Measurements from ENCODE around the gene IVD.
A peak's percentile ranks its signal among the peaks of the same experiment; 100 is the strongest.

Gene IVD

DNA sequence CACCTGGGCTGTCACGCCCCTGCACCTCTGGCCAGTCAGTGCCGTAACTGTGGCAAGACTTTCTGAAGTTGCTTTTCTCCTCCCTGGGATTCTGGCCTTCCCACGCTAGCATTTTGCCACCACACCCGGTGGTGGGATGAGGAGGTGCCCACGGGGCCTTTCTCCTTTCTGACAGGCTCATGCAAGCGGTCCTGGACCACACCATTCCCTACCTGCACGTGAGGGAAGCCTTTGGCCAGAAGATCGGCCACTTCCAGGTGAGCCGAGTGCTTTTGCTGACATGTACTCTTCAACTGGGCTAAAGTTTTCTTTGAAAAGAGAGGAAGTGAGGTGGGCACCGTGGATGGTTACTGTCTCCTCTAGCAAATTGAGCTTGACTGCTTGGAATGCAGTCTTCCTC is 9.6 kb downstream of the IVD start:
- TF ChIP-seq CTCF (IDR thresholded peaks at IDR 0.05; ENCODE audit: borderline replicate concordance, insufficient read depth, low read depth, low read length): no peak
- no peak overlapping the region for H3K4me3 ChIP-seq (ENCODE audit: low read depth, low read length)

- TF ChIP-seq CTCF (IDR thresholded peaks at IDR 0.05; ENCODE audit: borderline replicate concordance, insufficient read depth, low read depth, low read length): no peak
- H3K4me3 ChIP-seq (ENCODE audit: low read depth, low read length): no peak overlapping the region
These were observed 10.5 kb downstream of the IVD start for GRCh38 chr15:40416056-40416455.

- no peak overlapping the region for H3K4me3 ChIP-seq (ENCODE audit: low read depth, low read length)
- TF ChIP-seq CTCF (IDR thresholded peaks at IDR 0.05; ENCODE audit: borderline replicate concordance, insufficient read depth, low read depth, low read length): no peak
These were observed 12.5 kb downstream of the IVD start for GRCh38 chr15:40418126-40418525.

DNA sequence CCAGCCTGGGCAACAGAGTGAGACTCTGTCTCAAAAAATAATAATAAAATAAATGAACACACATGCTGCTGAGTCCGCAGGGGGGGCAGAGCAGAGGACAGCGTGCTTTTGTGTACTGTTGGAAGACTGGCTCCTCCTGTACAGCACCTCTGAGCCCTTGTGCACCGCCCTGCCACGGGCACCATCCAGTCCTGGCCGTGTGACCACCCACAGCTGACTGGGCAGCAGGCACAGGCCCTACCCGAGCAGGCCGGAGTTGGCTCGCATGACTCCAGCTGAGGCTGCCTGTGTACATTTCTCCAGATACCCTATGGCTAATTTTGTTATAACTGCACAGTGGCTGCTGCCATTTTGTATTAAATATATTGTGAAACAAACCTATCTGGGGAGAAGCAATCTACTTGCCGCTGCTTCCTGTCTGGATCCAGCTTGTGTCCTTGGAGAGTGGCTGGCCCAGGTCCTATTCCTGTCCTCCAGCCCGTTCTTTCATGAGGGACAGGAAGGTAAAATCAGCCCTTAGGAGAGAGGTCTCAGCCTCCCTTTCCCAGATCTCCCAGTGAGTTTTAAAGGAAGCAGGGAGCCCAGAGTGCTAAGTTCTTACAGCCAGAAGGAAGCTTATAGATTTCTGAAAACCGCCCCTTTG is 14.6 kb downstream of the IVD start:
- no peak for TF ChIP-seq CTCF (IDR thresholded peaks at IDR 0.05; ENCODE audit: borderline replicate concordance, insufficient read depth, low read depth, low read length)
- no peak overlapping the region for H3K4me3 ChIP-seq (ENCODE audit: low read depth, low read length)

DNA sequence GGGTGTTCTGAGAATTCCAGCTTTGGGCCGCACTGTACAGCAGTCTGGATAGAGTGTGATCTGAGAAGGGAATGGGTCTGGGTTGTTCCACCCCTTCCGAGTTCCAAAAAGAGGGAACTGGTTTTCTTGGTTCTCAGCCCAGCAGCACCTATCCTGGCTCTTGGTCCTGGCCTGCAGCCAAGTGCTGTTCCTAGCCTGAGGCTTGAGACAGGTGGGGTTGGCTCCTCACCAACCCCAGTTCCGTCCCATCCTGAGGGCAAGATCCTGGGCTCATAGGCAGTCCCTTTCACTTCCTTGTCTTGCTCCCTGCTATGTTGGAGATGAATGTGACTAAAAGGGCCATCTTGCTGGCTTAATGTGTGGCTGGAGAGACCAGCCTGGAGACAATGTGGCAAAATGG is 15.2 kb downstream of the IVD start:
- no peak overlapping the region for H3K4me3 ChIP-seq (ENCODE audit: low read depth, low read length)
- no peak for TF ChIP-seq CTCF (IDR thresholded peaks at IDR 0.05; ENCODE audit: borderline replicate concordance, insufficient read depth, low read depth, low read length)

- peak; percentile 98 for TF ChIP-seq CTCF (IDR thresholded peaks at IDR 0.05; ENCODE audit: borderline replicate concordance, insufficient read depth, low read depth, low read length)
- no peak overlapping the region for H3K4me3 ChIP-seq (ENCODE audit: low read depth, low read length)
These were observed 15.9 kb downstream of the IVD start for GRCh38 chr15:40421246-40422157.
